Activated B cell treated with CpG ODN at 0.5 μM for 24 hours (primary cell): Measurements from ENCODE around the gene CFAP47. TPM values are rescaled to one million over a fixed set of nuclear protein-coding genes. Genes with fewer than 3 reads are reported as not detected.

Source experiments
- ATAC-seq: fragments of 200-7000 bp; cut with Tn5 transposase; one replicate; pipeline ENCODE4 v1.10.0; 2021; ENCODE audit warnings: low read depth, mild to moderate bottlenecking, moderate library complexity
- CTCF ChIA-PET: fragments of 350-600 bp; sonication (Branson Sonifier 250); formaldehyde crosslinking; loops from one replicate; lab custom pipeline; 2021; ENCODE audit warnings: antibody characterized with exemption; lab: Charles Lee
- POLR2A ChIA-PET: fragments of 350-600 bp; sonication (Branson Sonifier 250); formaldehyde crosslinking; loops from one replicate; lab custom pipeline; 2021; ENCODE audit warnings: antibody characterized with exemption; lab: Charles Lee
- DNase-seq: peaks from one replicate; pipeline ENCODE4 v3.0.0; 2022
- H3K27ac Mint-ChIP-seq: one replicate; pipeline ENCODE4 v1.8.0; 2020; ENCODE audit warnings: mixed read lengths
- H3K27me3 Mint-ChIP-seq: one replicate; pipeline ENCODE4 v1.8.0; 2021; ENCODE audit warnings: mixed read lengths
- H3K36me3 Mint-ChIP-seq: one replicate; pipeline ENCODE4 v1.8.0; 2021; ENCODE audit warnings: low read depth, mixed read lengths
- H3K4me1 Mint-ChIP-seq: one replicate; pipeline ENCODE4 v1.8.0; 2021; ENCODE audit warnings: mixed read lengths
- H3K4me3 Mint-ChIP-seq: one replicate; pipeline ENCODE4 v1.8.0; 2020; ENCODE audit warnings: mild to moderate bottlenecking, mixed read lengths
- H3K9me3 Mint-ChIP-seq: one replicate; pipeline ENCODE4 v1.8.0; 2020; ENCODE audit warnings: mixed read lengths
- intact Hi-C: fragments of 100-400 bp; cut with micrococcal nuclease; formaldehyde crosslinking; loops from one replicate; pipeline ENCODE4 v1.15.1; 2024
- total RNA-seq: library from RNA; stranded (reverse); gene quantifications from 2 replicates; pipeline ENCODE4 v1.2.3, GENCODE V29; 2022
- TF ChIP-seq, protein P1 (sequence below): fragments of 200-600 bp; IDR thresholded peaks from one replicate; pipeline ENCODE4 v1.8.0; 2022; ENCODE audit warnings: antibody characterized with exemption, mild to moderate bottlenecking

Gene CFAP47
- total RNA-seq, 1 donor from 2014 or later: not detected

GRCh38 chrX:36344301-36344700, 424.8 kb downstream of the CFAP47 start:
- no peak for ATAC-seq
- intact Hi-C loops: no loop called here
- no peak overlapping the region for H3K4me3 Mint-ChIP-seq

DNA sequence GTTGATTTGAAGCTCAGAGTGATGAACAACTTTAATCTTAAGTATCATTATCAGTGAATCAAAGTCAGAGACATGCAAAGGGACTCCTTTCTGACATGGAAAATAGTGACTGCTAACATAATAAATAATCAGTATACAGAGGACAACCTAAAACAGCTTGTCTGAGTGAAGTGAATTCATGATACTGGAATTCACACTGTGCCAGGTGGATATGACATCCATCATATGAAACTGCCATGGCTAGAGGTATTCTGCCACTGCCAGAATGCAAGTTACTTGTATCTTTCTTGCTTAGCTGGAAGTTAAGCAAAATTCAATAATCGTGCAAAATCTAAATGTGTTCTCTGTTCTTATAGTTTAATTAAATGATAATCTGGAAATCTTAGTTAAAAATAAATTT, 429.0 kb downstream of the CFAP47 start:
- intact Hi-C loops: no loop called here

More at GRCh38 chrX:36344301-36344700, 424.8 kb downstream of the CFAP47 start:
- Mint-ChIP-seq H3K27me3 (no peaks in the 10 kb centered on the region), H3K27ac (no peak overlapping the region), H3K36me3 (no peaks in the 10 kb centered on the region), H3K9me3 (no peaks in the 10 kb centered on the region), H3K4me1 (no peaks in the 10 kb centered on the region)
- CTCF ChIA-PET: no interaction called here
- TF ChIP-seq, protein P1, sequence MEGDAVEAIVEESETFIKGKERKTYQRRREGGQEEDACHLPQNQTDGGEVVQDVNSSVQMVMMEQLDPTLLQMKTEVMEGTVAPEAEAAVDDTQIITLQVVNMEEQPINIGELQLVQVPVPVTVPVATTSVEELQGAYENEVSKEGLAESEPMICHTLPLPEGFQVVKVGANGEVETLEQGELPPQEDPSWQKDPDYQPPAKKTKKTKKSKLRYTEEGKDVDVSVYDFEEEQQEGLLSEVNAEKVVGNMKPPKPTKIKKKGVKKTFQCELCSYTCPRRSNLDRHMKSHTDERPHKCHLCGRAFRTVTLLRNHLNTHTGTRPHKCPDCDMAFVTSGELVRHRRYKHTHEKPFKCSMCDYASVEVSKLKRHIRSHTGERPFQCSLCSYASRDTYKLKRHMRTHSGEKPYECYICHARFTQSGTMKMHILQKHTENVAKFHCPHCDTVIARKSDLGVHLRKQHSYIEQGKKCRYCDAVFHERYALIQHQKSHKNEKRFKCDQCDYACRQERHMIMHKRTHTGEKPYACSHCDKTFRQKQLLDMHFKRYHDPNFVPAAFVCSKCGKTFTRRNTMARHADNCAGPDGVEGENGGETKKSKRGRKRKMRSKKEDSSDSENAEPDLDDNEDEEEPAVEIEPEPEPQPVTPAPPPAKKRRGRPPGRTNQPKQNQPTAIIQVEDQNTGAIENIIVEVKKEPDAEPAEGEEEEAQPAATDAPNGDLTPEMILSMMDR: no peak
- POLR2A ChIA-PET: no interaction called here
- no peak for DNase-seq

GRCh38 chrX:36357855-36358254, 438.3 kb downstream of the CFAP47 start:
- POLR2A ChIA-PET: no interaction called here
- DNase-seq (no peak), ATAC-seq (no peak)
- H3K9me3 Mint-ChIP-seq: peaks cover 4% of the 10 kb centered on the region
- no peaks in the 10 kb centered on the region for H3K4me1 Mint-ChIP-seq
- intact Hi-C loops: no loop called here
- no peak overlapping the region for H3K27ac Mint-ChIP-seq
- TF ChIP-seq, protein P1: no peak
- H3K27me3 Mint-ChIP-seq: no peaks in the 10 kb centered on the region
- no peaks in the 10 kb centered on the region for H3K36me3 Mint-ChIP-seq
- CTCF ChIA-PET: no interaction called here
- H3K4me3 Mint-ChIP-seq: no peak overlapping the region

More for the DNA sequence above, 429.0 kb downstream of the CFAP47 start:
- no peaks in the 10 kb centered on the region for H3K9me3 Mint-ChIP-seq
- no peaks in the 10 kb centered on the region for H3K27me3 Mint-ChIP-seq
- H3K4me1 Mint-ChIP-seq: no peaks in the 10 kb centered on the region
- CTCF ChIA-PET: no interaction called here
- ATAC-seq (no peak), DNase-seq (no peak)
- no peak overlapping the region for H3K27ac Mint-ChIP-seq
- no peak overlapping the region for H3K4me3 Mint-ChIP-seq
- TF ChIP-seq, protein P1: no peak
- H3K36me3 Mint-ChIP-seq: no peaks in the 10 kb centered on the region
- POLR2A ChIA-PET: no interaction called here

GRCh38 chrX:36364262-36364661, 444.7 kb downstream of the CFAP47 start:
- DNase-seq (no peak), ATAC-seq (no peak)
- TF ChIP-seq, protein P1: no peak
- H3K27me3 Mint-ChIP-seq: no peaks in the 10 kb centered on the region
- intact Hi-C loops: no loop called here
- H3K4me1 Mint-ChIP-seq: no peaks in the 10 kb centered on the region
- H3K9me3 Mint-ChIP-seq: peaks cover 1% of the 10 kb centered on the region
- ChIA-PET POLR2A (no interaction called here), CTCF (no interaction called here)
- H3K27ac Mint-ChIP-seq: no peak overlapping the region
- no peaks in the 10 kb centered on the region for H3K36me3 Mint-ChIP-seq
- H3K4me3 Mint-ChIP-seq: no peak overlapping the region

- Mint-ChIP-seq H3K36me3 (no peaks in the 10 kb centered on the region), H3K4me1 (no peaks in the 10 kb centered on the region), H3K4me3 (no peak overlapping the region), H3K9me3 (no peaks in the 10 kb centered on the region), H3K27ac (no peak overlapping the region), H3K27me3 (no peaks in the 10 kb centered on the region)
- POLR2A ChIA-PET: no interaction called here
- intact Hi-C loops: no loop called here
- CTCF ChIA-PET: no interaction called here
- no peak for DNase-seq
- TF ChIP-seq, protein P1: no peak
- no peak for ATAC-seq
These were observed 464.0 kb downstream of the CFAP47 start for GRCh38 chrX:36383495-36383894.
